Spinal cord (tissue), 10 donors: ENCODE measurements around the gene RAET1E. TPM values are rescaled to one million over a fixed set of nuclear protein-coding genes. Genes with fewer than 3 reads are reported as not detected.
"Not testable (repeated sequence)": the region's sequence is repeated elsewhere in the genome, so short reads cannot be mapped to it uniquely, and the experiment has no call there.

Source experiments
- DNase-seq, 6 donors: peaks; one replicate each; pipeline versions ENCODE4 v3.0.0 to v3.0.0-alpha.2; 2013 to 2015; ENCODE audit warnings: low spot score in 6 of 6, low read depth in 4 of 6
- H3K27ac ChIP-seq: one replicate; pipeline ENCODE4 v1.5.1; 2013; ENCODE audit warnings: low read depth, low read length, control low read depth
- H3K27me3 ChIP-seq: one replicate; pipeline ENCODE4 v1.6.1; 2013; ENCODE audit warnings: low read length; ENCODE audit not compliant: control insufficient read depth, insufficient read depth
- H3K36me3 ChIP-seq: one replicate; pipeline ENCODE4 v1.6.1; 2013; ENCODE audit warnings: low read length; ENCODE audit not compliant: control insufficient read depth, insufficient read depth
- H3K4me1 ChIP-seq: one replicate; pipeline ENCODE4 v1.6.1; 2013; ENCODE audit warnings: low read length; ENCODE audit not compliant: control insufficient read depth, insufficient read depth
- H3K4me3 ChIP-seq: one replicate; pipeline ENCODE4 v1.5.1; 2013; ENCODE audit warnings: low read depth, low read length, control low read depth
- H3K9me3 ChIP-seq: one replicate; pipeline ENCODE4 v1.6.1; 2013; ENCODE audit warnings: low read length; ENCODE audit not compliant: control insufficient read depth, insufficient read depth
- WGBS: methylation state at CpG from one replicate; pipeline ENCODE4 v1.1.5; 2013; ENCODE audit warnings: missing lambda C conversion rate; ENCODE audit not compliant: insufficient coverage; 5-methylcytosine and 5-hydroxymethylcytosine counted together
- polyA plus RNA-seq, 2 donors: library from polyadenylated mRNA; unstranded; fragments of 120-200 nt; gene quantifications; one replicate each; pipeline ENCODE4 v1.2.1, GENCODE V29; 2013; ENCODE audit not compliant: insufficient read length in 2 of 2
- total RNA-seq, 2 donors: library from RNA; depleted of rRNA in 1 of 2; stranded (reverse); fragments of 120-200 nt in 1 of 2; fragments of >200 nt in 1 of 2; gene quantifications; one replicate each; pipeline versions ENCODE4 v1.2.3 to v1.2.4, GENCODE V29; 2013 to 2014
- donor health status: healthy.

The RAET1E gene
- total and polyA plus RNA-seq, 4 donors, result 0.32 to 1.0 TPM; not detected in 2

DNA sequence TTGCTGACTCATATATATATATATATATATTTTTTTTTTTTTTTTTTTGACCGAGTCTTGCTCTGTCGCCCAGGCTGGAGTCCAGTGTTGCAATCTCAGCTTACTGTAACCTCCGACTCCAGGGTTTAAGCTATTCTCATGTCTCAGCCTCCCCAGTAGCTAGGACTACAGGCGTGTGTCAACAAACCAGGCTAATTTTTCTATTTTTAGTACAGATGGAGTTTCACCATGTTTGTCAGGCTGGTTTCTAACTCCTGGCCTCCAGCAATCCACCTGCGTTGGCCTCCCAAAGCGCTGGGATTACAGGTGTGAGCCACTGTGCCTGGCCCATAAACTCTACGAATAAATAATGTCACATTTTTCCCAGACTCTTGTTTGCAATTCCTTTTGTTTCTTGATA lies 38.5 kb downstream of the RAET1E start:
- WGBS, result 100% methylated on average over 3 of the region's 7 CpGs
- Histone ChIP-seq H3K27me3 (no peaks in the 10 kb centered on the region), H3K36me3 (peaks cover 4% of the 10 kb centered on the region), H3K4me1 (peaks cover 21% of the 10 kb centered on the region), H3K9me3 (no peaks in the 10 kb centered on the region), H3K4me3 (no peak overlapping the region), H3K27ac (no peak overlapping the region)
- DNase-seq, result no peak

DNA sequence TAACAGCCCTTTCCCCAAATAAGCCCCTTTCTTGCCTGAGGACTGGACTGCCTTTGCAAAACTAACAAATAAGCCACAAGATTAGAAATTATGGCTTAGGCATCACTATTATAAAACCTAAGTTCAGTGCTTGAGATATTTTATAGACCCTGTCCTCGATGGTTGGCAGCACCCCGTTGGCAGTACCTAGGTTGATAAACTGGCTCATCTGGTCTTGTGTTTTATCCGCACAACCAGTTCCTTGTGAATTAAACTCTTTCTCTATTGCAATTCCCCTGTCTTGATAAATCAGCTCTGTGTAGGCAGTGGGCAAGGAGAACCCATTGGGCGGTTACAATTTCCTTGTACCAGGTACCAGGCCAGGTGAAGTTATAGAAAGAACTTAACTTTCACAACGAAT lies 40.4 kb downstream of the RAET1E start:
- H3K27me3 ChIP-seq, result no peaks in the 10 kb centered on the region
- H3K36me3 ChIP-seq, result peaks cover 4% of the 10 kb centered on the region
- no peak overlapping the region for H3K4me3 ChIP-seq
- no peaks in the 10 kb centered on the region for H3K9me3 ChIP-seq
- no peak overlapping the region for H3K27ac ChIP-seq
- DNase-seq, result no peak
- WGBS, result 85% methylated on average over 2 of the region's 5 CpGs
- H3K4me1 ChIP-seq, result peaks cover 16% of the 10 kb centered on the region

DNA sequence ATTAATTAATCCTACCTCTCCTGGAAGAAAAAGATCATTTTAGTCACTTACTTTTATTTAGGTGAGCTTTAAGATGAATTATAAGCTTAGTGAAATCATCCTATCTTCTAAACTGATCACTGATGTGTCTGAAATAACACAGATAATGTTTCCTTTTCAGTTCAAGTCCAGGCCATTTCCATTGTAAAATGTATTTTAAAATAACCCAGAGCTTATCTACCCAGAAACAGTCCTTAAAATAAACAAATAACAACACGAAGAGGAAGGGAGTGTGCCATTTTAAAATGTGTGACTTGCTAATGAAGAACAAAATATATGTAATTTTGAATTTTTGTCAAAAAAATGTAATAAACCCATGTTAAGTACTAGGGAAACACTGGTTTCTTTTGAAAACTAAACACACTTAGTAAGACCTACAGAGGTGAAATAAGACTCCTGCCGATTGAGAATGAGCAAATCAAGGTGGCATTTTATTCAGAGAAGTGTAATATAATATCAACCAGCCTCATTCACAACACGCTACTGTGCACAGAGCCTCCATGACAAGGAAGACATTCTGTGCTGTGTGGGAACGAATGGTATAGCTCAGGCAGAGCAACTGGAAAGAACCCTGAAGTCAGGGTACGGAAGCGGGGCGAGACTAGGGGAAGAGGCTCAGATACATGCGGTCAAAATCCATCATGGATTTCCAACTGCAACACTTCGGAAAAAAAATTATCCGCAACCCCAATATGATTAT lies 41.5 kb downstream of the RAET1E start:
- no peak for DNase-seq
- Histone ChIP-seq H3K4me3 (no peak overlapping the region), H3K36me3 (peaks cover 6% of the 10 kb centered on the region), H3K9me3 (no peaks in the 10 kb centered on the region), H3K27ac (no peak overlapping the region), H3K4me1 (peaks cover 4% of the 10 kb centered on the region), H3K27me3 (no peaks in the 10 kb centered on the region)
- WGBS, result 90% methylated on average over 2 of the region's 10 CpGs

DNA sequence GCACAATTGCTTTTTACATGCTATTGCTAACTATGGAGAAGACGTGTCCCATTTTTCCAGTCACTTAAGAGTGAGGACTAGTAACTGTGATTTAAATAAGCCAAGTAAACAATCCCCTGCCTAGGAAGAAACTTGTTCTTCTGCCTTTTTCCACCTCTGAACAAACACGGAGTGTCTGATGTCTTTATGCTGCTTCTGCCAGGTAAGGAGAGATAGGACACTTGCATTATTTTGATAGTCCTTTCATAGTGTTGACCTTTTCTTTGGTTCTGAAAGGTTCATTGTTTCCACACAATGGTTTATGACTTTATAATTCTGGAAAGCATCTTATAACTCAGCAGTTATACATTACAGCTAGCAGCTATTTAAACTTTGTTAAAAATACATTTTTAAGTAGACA lies 42.2 kb downstream of the RAET1E start:
- H3K27ac ChIP-seq, result no peak overlapping the region
- H3K36me3 ChIP-seq, result peaks cover 6% of the 10 kb centered on the region
- no peaks in the 10 kb centered on the region for H3K4me1 ChIP-seq
- H3K9me3 ChIP-seq, result no peaks in the 10 kb centered on the region
- no peak overlapping the region for H3K4me3 ChIP-seq
- DNase-seq, result no peak
- H3K27me3 ChIP-seq, result no peaks in the 10 kb centered on the region
- no CpG with 5 or more reads among the region's 2 CpGs for WGBS

DNA sequence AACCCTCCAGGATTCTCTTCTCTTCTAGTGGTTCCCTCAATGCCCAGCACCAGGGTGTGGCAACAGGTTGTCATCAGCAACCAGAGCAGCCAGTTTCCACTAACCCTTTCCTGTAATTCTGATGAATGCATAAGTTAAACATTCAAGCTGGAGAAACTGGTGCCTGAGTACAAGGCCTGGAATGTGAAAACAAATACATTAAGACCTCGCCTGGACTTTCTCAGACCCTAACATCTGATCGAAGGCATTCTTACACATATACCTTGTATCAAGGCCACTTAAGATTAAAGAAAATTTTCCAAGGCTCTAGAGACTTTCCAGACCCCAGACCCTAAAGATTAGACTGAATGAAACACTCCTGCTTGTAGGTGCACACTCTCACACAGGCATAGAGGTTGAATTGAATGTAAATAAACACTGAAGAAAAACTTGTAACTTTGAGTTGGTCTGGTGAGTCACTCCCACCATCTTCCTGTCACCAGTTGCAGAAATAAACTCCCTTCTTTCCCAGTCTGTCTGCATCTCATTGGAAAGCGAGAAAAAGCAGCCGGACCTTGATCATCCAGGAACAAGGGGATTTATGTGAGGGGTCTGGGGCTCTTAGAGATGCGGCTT lies 42.8 kb downstream of the RAET1E start:
- WGBS, result 90% methylated on average over 2 of the region's 5 CpGs
- Histone ChIP-seq H3K4me1 (no peaks in the 10 kb centered on the region), H3K27me3 (no peaks in the 10 kb centered on the region), H3K27ac (no peak overlapping the region), H3K9me3 (no peaks in the 10 kb centered on the region), H3K36me3 (peaks cover 4% of the 10 kb centered on the region), H3K4me3 (no peak overlapping the region)
- DNase-seq, result no peak

DNA sequence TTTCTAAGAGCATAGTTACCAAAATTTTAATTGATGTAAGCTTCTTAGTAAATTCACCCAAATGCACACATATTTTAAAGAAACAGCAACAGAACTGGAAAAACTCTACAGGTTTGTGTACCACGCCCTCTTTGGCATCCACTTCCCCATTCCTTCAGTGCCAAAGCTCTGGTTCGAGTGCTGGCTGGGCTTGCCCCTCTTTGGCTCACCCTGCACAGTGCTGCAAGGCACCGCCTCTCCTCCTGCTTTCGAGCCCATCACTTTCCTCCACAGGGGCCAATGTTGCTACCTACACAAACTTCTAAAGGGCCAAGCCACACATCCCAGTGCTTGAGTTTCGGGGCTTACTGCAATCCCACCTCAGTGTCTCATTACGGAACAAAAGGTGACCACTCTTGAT lies 43.4 kb downstream of the RAET1E start:
- Histone ChIP-seq H3K27ac (no peak overlapping the region), H3K36me3 (peaks cover 4% of the 10 kb centered on the region)

DNA sequence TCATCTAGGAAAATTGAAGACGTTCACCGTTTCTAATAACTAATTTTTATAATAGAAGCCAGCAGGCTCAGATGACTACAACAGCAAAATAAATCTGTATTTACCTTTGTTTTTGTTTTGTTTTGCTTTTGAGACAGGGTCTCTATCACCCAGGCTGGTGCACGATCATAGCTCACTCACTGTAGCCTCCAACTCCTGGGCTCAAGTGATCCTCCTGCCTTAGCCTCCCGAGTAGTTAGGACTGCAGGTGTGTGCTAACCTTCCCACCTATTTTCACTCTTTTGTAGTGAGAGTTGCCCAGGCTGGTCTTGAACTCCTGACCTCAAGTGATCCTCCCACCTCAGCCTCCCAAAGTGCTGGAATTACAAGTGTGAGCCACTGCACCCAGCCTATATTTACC lies 43.9 kb downstream of the RAET1E start:
- H3K4me3 ChIP-seq, H3K4me1 ChIP-seq, DNase-seq, H3K36me3 ChIP-seq, H3K27me3 ChIP-seq, H3K27ac ChIP-seq, H3K9me3 ChIP-seq: not testable (repeated sequence)
- 86% methylated on average over 1 of the region's 4 CpGs for WGBS

More for the DNA sequence above, 43.4 kb downstream of the RAET1E start:
- H3K4me3 ChIP-seq, result no peak overlapping the region
- no peak for DNase-seq
- 78% methylated on average over 6 of the region's 6 CpGs for WGBS
- no peaks in the 10 kb centered on the region for H3K27me3 ChIP-seq
- H3K4me1 ChIP-seq, result no peaks in the 10 kb centered on the region
- H3K9me3 ChIP-seq, result no peaks in the 10 kb centered on the region

DNA sequence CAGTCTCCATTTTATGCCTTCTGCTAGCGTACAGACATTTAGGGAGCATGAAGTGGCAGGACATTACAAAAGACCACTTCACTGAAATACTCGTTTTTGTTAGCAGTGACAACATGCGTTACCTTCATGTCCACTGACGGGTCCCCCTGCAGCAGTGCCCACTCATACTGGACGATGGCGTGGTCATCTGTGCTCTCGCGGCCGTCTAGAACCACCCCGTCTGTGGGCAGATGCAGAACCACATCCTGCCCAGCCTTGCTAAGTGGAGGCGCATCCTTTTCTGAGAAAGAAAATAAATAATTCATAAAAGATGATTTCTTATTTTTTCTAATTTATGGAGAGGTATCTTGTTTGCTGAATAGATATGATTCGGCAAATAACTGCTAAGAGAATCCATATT lies 45.0 kb downstream of the RAET1E start:
- Histone ChIP-seq H3K4me1 (no peaks in the 10 kb centered on the region), H3K27ac (no peak overlapping the region), H3K27me3 (no peaks in the 10 kb centered on the region), H3K36me3 (peaks cover 4% of the 10 kb centered on the region), H3K4me3 (no peak overlapping the region), H3K9me3 (no peaks in the 10 kb centered on the region)
- WGBS, result 96% methylated on average over 5 of the region's 12 CpGs
- DNase-seq, result no peak

DNA sequence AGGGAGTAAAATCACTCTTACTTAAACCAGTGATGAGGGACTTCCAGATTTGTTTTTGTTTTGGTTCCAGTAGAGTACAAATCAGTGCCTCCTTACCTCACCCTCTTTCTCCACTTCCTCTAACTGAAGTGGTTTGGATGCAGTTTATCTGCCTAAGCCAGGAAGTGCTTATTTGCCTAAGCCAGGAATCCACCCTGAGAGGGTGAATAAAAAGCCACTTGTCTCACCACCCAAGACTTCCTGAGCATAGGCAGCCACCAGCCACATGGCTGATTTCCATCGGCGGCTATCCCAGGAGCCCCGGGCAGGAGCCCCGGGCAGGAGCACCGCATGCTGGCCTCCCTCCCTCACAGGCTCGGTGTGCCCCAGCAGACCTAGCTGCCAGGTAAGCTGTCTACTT lies 45.7 kb downstream of the RAET1E start:
- peaks cover 4% of the 10 kb centered on the region for H3K36me3 ChIP-seq
- WGBS, result 93% methylated on average over 5 of the region's 6 CpGs
- no peaks in the 10 kb centered on the region for H3K27me3 ChIP-seq
- no peak overlapping the region for H3K4me3 ChIP-seq
- H3K27ac ChIP-seq, result no peak overlapping the region
- H3K9me3 ChIP-seq, result no peaks in the 10 kb centered on the region
- H3K4me1 ChIP-seq, result peaks cover under 1% of the 10 kb centered on the region
- DNase-seq, result no peak

DNA sequence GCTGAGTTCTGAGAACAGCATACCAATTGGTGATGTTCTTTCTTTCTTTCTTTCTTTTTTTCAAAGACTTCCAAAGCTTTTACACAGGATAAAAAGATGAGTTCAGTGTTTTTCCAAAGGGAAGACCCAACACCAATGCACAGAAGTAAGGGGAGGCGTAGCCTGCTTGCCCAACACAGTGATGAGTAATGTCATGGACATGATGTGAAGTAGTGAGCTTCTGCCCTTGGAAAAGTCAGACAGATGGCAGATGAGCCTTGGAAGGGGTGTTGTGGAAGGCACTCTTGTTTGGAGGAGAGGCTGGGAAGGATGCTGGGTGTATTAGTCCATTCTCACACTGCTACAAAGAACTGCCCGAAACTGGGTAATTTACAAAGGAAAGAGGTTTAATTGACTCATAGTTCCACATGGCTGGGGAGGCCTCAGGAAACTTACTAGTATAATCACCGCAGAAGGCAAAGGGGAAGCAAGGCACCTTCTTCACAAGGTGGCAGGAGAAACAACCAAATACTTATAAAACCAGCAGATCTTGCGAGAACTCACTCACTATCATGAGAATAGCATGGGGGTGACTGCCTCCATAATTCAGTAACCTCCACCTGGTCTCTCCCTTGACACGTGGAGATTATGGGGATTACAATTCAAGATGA lies 46.3 kb downstream of the RAET1E start:
- 100% methylated on average over 1 of the region's 5 CpGs for WGBS
- Histone ChIP-seq H3K4me3 (no peak overlapping the region), H3K27ac (no peak overlapping the region), H3K36me3 (peaks cover 4% of the 10 kb centered on the region), H3K9me3 (no peaks in the 10 kb centered on the region), H3K4me1 (peaks cover 4% of the 10 kb centered on the region), H3K27me3 (no peaks in the 10 kb centered on the region)
- no peak for DNase-seq
